CD14-positive monocyte (primary cell): ENCODE measurements around the gene RPTOR. TPM values are rescaled to one million over a fixed set of nuclear protein-coding genes. Genes with fewer than 3 reads are reported as not detected.

Source experiments
- DNase-seq, 3 donors: peaks; one replicate each; pipeline ENCODE4 v3.0.0-alpha.2; 2011 to 2022
- H2AFZ ChIP-seq: 2 replicates; pipeline ENCODE4 v1.6.0; 2012; ENCODE audit warnings: mild to moderate bottlenecking, low read depth, low read length, inconsistent platforms; ENCODE audit not compliant: insufficient read depth, poor library complexity, severe bottlenecking
- H3K27ac ChIP-seq, 2 donors: 1 replicate in 1 of 2; 2 replicates in 1 of 2; pipeline ENCODE4 v1.5.1; 2012 to 2013; ENCODE audit warnings: low read length in 2 of 2, control low read depth in 1 of 2, inconsistent platforms in 1 of 2, low read depth in 1 of 2, mild to moderate bottlenecking in 1 of 2
- H3K27me3 ChIP-seq, 2 donors: one replicate each; pipeline versions ENCODE4 v1.6.0 to v1.6.1; 2011 to 2013; ENCODE audit warnings: low read length in 2 of 2; ENCODE audit not compliant: control insufficient read depth in 2 of 2, insufficient read depth in 2 of 2
- H3K36me3 ChIP-seq, 2 donors: replicated peaks in 1 of 2; 1 replicate in 1 of 2; 2 replicates in 1 of 2; pipeline versions ENCODE4 v1.5.1 to v1.6.1; 2012 to 2013; ENCODE audit warnings: low read length in 2 of 2, control low read depth in 1 of 2, inconsistent platforms in 1 of 2, mild to moderate bottlenecking in 1 of 2; ENCODE audit not compliant: insufficient read depth in 2 of 2, control insufficient read depth in 1 of 2
- H3K4me1 ChIP-seq, 2 donors: 1 replicate in 1 of 2; 2 replicates in 1 of 2; pipeline versions ENCODE4 v1.5.1 to v1.6.1; 2012 to 2013; ENCODE audit warnings: low read length in 2 of 2, control low read depth in 1 of 2, inconsistent platforms in 1 of 2, mild to moderate bottlenecking in 1 of 2, moderate library complexity in 1 of 2; ENCODE audit not compliant: insufficient read depth in 2 of 2, control insufficient read depth in 1 of 2
- H3K4me2 ChIP-seq: replicated peaks from 2 replicates; pipeline ENCODE3; 2012; ENCODE audit warnings: low read length, moderate library complexity, mild to moderate bottlenecking; ENCODE audit not compliant: poor library complexity, severe bottlenecking; ENCODE audit errors: extremely low read depth
- H3K4me3 ChIP-seq, 3 experiments: fragments of 200-600 bp in 1 of 3; sonication (generic) in 1 of 3; replicated peaks in 1 of 3; 1 replicate in 2 of 3; 2 replicates in 1 of 3; pipeline ENCODE4 v1.5.1; 2011 to 2013; ENCODE audit warnings: low read length in 3 of 3, mild to moderate bottlenecking in 3 of 3, control low read depth in 2 of 3, low read depth in 2 of 3, inconsistent platforms in 1 of 3, moderate library complexity in 1 of 3
- H3K79me2 ChIP-seq: 2 replicates; pipeline ENCODE4 v1.6.0; 2012; ENCODE audit warnings: mild to moderate bottlenecking, control low read depth, inconsistent platforms, low read length, moderate library complexity; ENCODE audit not compliant: insufficient read depth
- H3K9ac ChIP-seq: 2 replicates; pipeline ENCODE4 v1.6.0; 2017; ENCODE audit warnings: low read length, mild to moderate bottlenecking; ENCODE audit not compliant: insufficient read depth, poor library complexity, severe bottlenecking
- H3K9me3 ChIP-seq, 2 donors: replicated peaks in 1 of 2; 1 replicate in 1 of 2; 2 replicates in 1 of 2; pipeline versions ENCODE4 v1.5.1 to v1.6.1; 2012 to 2013; ENCODE audit warnings: low read length in 2 of 2, control low read depth in 1 of 2; ENCODE audit not compliant: control insufficient read depth in 1 of 2, insufficient read depth in 1 of 2
- H4K20me1 ChIP-seq: 2 replicates; pipeline ENCODE4 v1.6.0; 2012; ENCODE audit warnings: mild to moderate bottlenecking, low read length, control low read depth, moderate library complexity; ENCODE audit not compliant: insufficient read depth
- H3K27ac Mint-ChIP-seq, 7 donors: one replicate each; pipeline ENCODE4 v1.8.0; 2020; ENCODE audit warnings: mild to moderate bottlenecking in 7 of 7, mixed read lengths in 7 of 7, moderate library complexity in 6 of 7, inconsistent platforms in 2 of 7
- H3K27me3 Mint-ChIP-seq, 3 donors: one replicate each; pipeline ENCODE4 v1.8.0; 2021 to 2022; ENCODE audit warnings: low read depth in 3 of 3, mild to moderate bottlenecking in 3 of 3, mixed read lengths in 3 of 3, moderate library complexity in 3 of 3, inconsistent platforms in 1 of 3
- H3K36me3 Mint-ChIP-seq, 2 donors: one replicate each; pipeline ENCODE4 v1.8.0; 2020; ENCODE audit warnings: mixed read lengths in 2 of 2, inconsistent platforms in 1 of 2, mild to moderate bottlenecking in 1 of 2
- H3K4me1 Mint-ChIP-seq: one replicate; pipeline ENCODE4 v1.8.0; 2020; ENCODE audit warnings: mild to moderate bottlenecking, mixed read lengths
- H3K4me3 Mint-ChIP-seq, 2 donors: one replicate each; pipeline ENCODE4 v1.8.0; 2020; ENCODE audit warnings: mild to moderate bottlenecking in 2 of 2, mixed read lengths in 2 of 2, moderate library complexity in 1 of 2
- H3K9me3 Mint-ChIP-seq, 7 donors: one replicate each; pipeline ENCODE4 v1.8.0; 2020 to 2022; ENCODE audit warnings: mixed read lengths in 7 of 7, mild to moderate bottlenecking in 6 of 7, moderate library complexity in 6 of 7, inconsistent platforms in 2 of 7
- CTCF ChIP-seq: fragments of 200-600 bp; IDR thresholded peaks from one replicate; pipeline ENCODE4 v1.8.0; 2022; ENCODE audit warnings: antibody characterized with exemption, mild to moderate bottlenecking
- WGBS: methylation state at CpG from one replicate; pipeline ENCODE4 v1.1.5; 2013; ENCODE audit warnings: missing lambda C conversion rate; ENCODE audit not compliant: insufficient coverage; 5-methylcytosine and 5-hydroxymethylcytosine counted together
- intact Hi-C, 2 donors: fragments of 100-400 bp; cut with micrococcal nuclease; formaldehyde crosslinking; loops; one replicate each; pipeline versions ENCODE4 v1.15.0 to v1.15.1; 2023
- polyA plus RNA-seq, 3 donors: library from polyadenylated mRNA; depleted of rRNA in 1 of 3; unstranded in 2 of 3; stranded (reverse) in 1 of 3; fragments of 300-500 nt in 2 of 3; fragments of >200 nt in 1 of 3; fragmentation: Illumina TruSeq in 2 of 3; gene quantifications; 1 replicate in 2 of 3; 2 replicates in 1 of 3; pipeline ENCODE4 v1.2.3, GENCODE V29; 2012 to 2021

RPTOR gene
- polyA plus RNA-seq, 3 donors: 1.1 to 8.7 (median 2.6) TPM

DNA sequence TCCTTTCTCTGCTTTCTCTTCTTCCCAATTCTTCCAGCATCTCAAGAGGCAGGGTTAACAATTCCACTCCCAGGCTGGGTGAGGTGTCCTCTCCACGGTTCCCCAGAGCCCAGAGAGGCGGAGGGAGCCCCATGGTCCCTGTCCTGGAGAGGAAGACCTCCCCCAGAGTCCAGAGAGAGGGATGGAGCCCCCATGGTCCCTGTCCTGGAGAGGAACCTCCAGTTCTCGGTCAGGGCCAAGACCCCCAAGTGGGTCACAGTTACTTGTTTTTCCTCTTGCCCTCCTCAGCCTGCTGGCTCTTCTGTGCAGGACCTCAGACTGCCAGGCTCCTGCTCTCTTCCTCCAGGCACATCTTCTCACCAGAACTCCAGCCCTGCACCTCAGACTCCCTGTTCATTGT, 135.2 kb downstream of the RPTOR start:
- peaks cover 3% of the 10 kb centered on the region for H3K79me2 ChIP-seq
- Mint-ChIP-seq H3K27me3 (peaks cover 0 to 5% (median 0%) of the 10 kb centered on the region in 3 donors), H3K4me3 (no peak overlapping the region), H3K4me1 (peaks cover 28% of the 10 kb centered on the region), H3K27ac (peak overlapping the region in 2 of 7 donors; percentile 64 to 92), H3K36me3 (peaks cover 15 to 16% of the 10 kb centered on the region in 2 donors), H3K9me3 (no peaks in the 10 kb centered on the region)
- no peaks in the 10 kb centered on the region for H3K36me3 ChIP-seq
- no peak for TF ChIP-seq CTCF
- no peaks in the 10 kb centered on the region for H3K9me3 ChIP-seq
- peaks cover 17 to 24% of the 10 kb centered on the region in 2 donors for H3K4me1 ChIP-seq
- no peak overlapping the region for H3K4me3 ChIP-seq
- H3K27ac ChIP-seq: no peak overlapping the region
- intact Hi-C loops: no loop called here
- no peak overlapping the region for H3K9ac ChIP-seq
- no peak for DNase-seq
- no peak overlapping the region for H3K4me2 ChIP-seq
- peaks cover 12% of the 10 kb centered on the region for H4K20me1 ChIP-seq
- no peaks in the 10 kb centered on the region for H3K27me3 ChIP-seq
- H2AFZ ChIP-seq: no peak overlapping the region
- WGBS: 100% methylated on average over 2 of the region's 3 CpGs

GRCh38 chr17:80681215-80681614, 136.6 kb downstream of the RPTOR start:
- H3K27me3 Mint-ChIP-seq: peaks cover 0 to 5% (median 0%) of the 10 kb centered on the region in 3 donors
- H3K27ac Mint-ChIP-seq: peak overlapping the region in 1 of 7 donors; percentile 4
- Histone ChIP-seq H4K20me1 (peaks cover 7% of the 10 kb centered on the region), H3K27me3 (no peaks in the 10 kb centered on the region), H3K4me2 (no peak overlapping the region), H3K9me3 (no peaks in the 10 kb centered on the region), H3K79me2 (peaks cover 3% of the 10 kb centered on the region), H3K9ac (no peak overlapping the region), H2AFZ (no peak overlapping the region), H3K36me3 (no peaks in the 10 kb centered on the region), H3K4me3 (no peak overlapping the region), H3K4me1 (peaks cover 17 to 24% of the 10 kb centered on the region in 2 donors), H3K27ac (no peak overlapping the region)
- no peak for TF ChIP-seq CTCF
- no peak overlapping the region for H3K4me3 Mint-ChIP-seq
- 98% methylated on average over 10 of the region's 18 CpGs for WGBS
- intact Hi-C loops: no loop called here
- DNase-seq: no peak
- H3K9me3 Mint-ChIP-seq: no peaks in the 10 kb centered on the region
- H3K36me3 Mint-ChIP-seq: peaks cover 19 to 21% of the 10 kb centered on the region in 2 donors
- H3K4me1 Mint-ChIP-seq: peaks cover 28% of the 10 kb centered on the region
